Smooth muscle cell (in vitro differentiated cells): ENCODE data around the gene LARGE1. TPM values are rescaled to one million over a fixed set of nuclear protein-coding genes. Genes with fewer than 3 reads are reported as not detected.

Source experiments
- DNase-seq: peaks from one replicate; lab custom pipeline; 2025; ENCODE audit not compliant: unreplicated experiment; lab: John Stamatoyannopoulos, UW
- H2AFZ ChIP-seq: fragments of 200-600 bp; sonication (generic); 2 replicates; pipeline ENCODE4 v1.6.0; 2016; ENCODE audit warnings: antibody characterized with exemption, low read depth, mild to moderate bottlenecking
- H3F3A ChIP-seq: fragments of 200-600 bp; sonication (generic); 2 replicates; pipeline ENCODE4 v1.6.0; 2017; ENCODE audit warnings: antibody characterized with exemption, low read depth
- H3K27ac ChIP-seq: fragments of 200-600 bp; sonication (generic); 2 replicates; pipeline ENCODE4 v1.5.1; 2016; ENCODE audit warnings: low read depth, mild to moderate bottlenecking
- H3K27me3 ChIP-seq: fragments of 200-600 bp; sonication (generic); 2 replicates; pipeline ENCODE4 v1.6.1; 2016; ENCODE audit warnings: low read depth, mild to moderate bottlenecking
- H3K36me3 ChIP-seq: fragments of 200-600 bp; sonication (generic); 2 replicates; pipeline ENCODE4 v1.5.1; 2016; ENCODE audit warnings: low read depth
- H3K4me1 ChIP-seq: fragments of 200-600 bp; sonication (generic); 2 replicates; pipeline ENCODE4 v1.5.1; 2016; ENCODE audit warnings: low read depth
- H3K4me2 ChIP-seq: fragments of 200-600 bp; sonication (generic); 2 replicates; pipeline ENCODE4 v1.6.0; 2016; ENCODE audit warnings: mild to moderate bottlenecking
- H3K4me3 ChIP-seq: fragments of 200-600 bp; sonication (generic); 2 replicates; pipeline ENCODE4 v1.5.1; 2016; ENCODE audit warnings: mild to moderate bottlenecking
- H3K79me2 ChIP-seq: fragments of 200-600 bp; sonication (generic); 2 replicates; pipeline ENCODE4 v1.6.0; 2016; ENCODE audit warnings: low read depth, mild to moderate bottlenecking
- H3K9ac ChIP-seq: fragments of 200-600 bp; sonication (generic); 2 replicates; pipeline ENCODE4 v1.6.0; 2016; ENCODE audit warnings: low read depth
- H3K9me3 ChIP-seq: fragments of 200-600 bp; sonication (generic); replicated peaks from 2 replicates; pipeline ENCODE4 v1.5.1; 2016; ENCODE audit warnings: low read depth
- H4K20me1 ChIP-seq: fragments of 200-600 bp; sonication (generic); 2 replicates; pipeline ENCODE4 v1.6.0; 2016; ENCODE audit warnings: low read depth
- CTCF ChIP-seq: fragments of 200-600 bp; sonication (generic); IDR thresholded peaks from 2 replicates; pipeline ENCODE4 v1.5.1; 2017; ENCODE audit warnings: borderline replicate concordance, mild to moderate bottlenecking, antibody characterized with exemption; ENCODE audit not compliant: insufficient read depth, poor library complexity, severe bottlenecking
- WGBS: methylation state at CpG from one replicate; pipeline ENCODE4 v1.1.7; 2016; ENCODE audit warnings: low lambda C conversion rate; 5-methylcytosine and 5-hydroxymethylcytosine counted together
- polyA plus RNA-seq: library from polyadenylated mRNA; unstranded; fragments of >200 nt; fragmentation: Nextera tagmentation; extraction: Ambion mirVana; gene quantifications from 2 replicates; pipeline ENCODE4 v1.2.1, GENCODE V29; 2016
- total RNA-seq: library from RNA; depleted of rRNA; stranded (reverse); fragments of >200 nt; gene quantifications from 2 replicates; pipeline ENCODE4 v1.2.3, GENCODE V29; 2014

LARGE1 gene
- total and polyA plus RNA-seq, 2 experiments from 2014 or later: 11.9 to 18.0 TPM

GRCh38 chr22:33288078-33288477, 632.2 kb downstream of the LARGE1 start:
- Histone ChIP-seq H4K20me1 (no peaks in the 10 kb centered on the region), H2AFZ (no peak overlapping the region), H3K4me2 (no peak overlapping the region), H3K9me3 (no peaks in the 10 kb centered on the region), H3K9ac (no peak overlapping the region), H3F3A (no peaks in the 10 kb centered on the region), H3K27me3 (no peaks in the 10 kb centered on the region), H3K79me2 (no peaks in the 10 kb centered on the region), H3K4me1 (no peaks in the 10 kb centered on the region), H3K4me3 (no peak overlapping the region), H3K27ac (no peak overlapping the region), H3K36me3 (no peaks in the 10 kb centered on the region)
- 96% methylated on average over 3 of the region's 3 CpGs for WGBS
- TF ChIP-seq CTCF: no peak
- no peak for DNase-seq

- Histone ChIP-seq H3K9me3 (no peaks in the 10 kb centered on the region), H2AFZ (no peak overlapping the region), H3F3A (no peaks in the 10 kb centered on the region), H3K4me1 (peaks cover 8% of the 10 kb centered on the region), H3K9ac (no peak overlapping the region), H4K20me1 (no peaks in the 10 kb centered on the region), H3K79me2 (no peaks in the 10 kb centered on the region), H3K27me3 (no peaks in the 10 kb centered on the region), H3K4me2 (no peak overlapping the region), H3K36me3 (no peaks in the 10 kb centered on the region), H3K4me3 (no peak overlapping the region), H3K27ac (no peak overlapping the region)
- DNase-seq: no peak
- WGBS: 95% methylated on average over 2 of the region's 2 CpGs
- TF ChIP-seq CTCF: no peak
Observed at GRCh38 chr22:33275073-33275443, 645.2 kb downstream of the LARGE1 start.

GRCh38 chr22:33274214-33275072, 645.8 kb downstream of the LARGE1 start:
- TF ChIP-seq CTCF: peak; percentile 33
- no peak overlapping the region for H3K9ac ChIP-seq

GRCh38 chr22:33272871-33273270, 647.4 kb downstream of the LARGE1 start:
- Histone ChIP-seq H3F3A (no peaks in the 10 kb centered on the region), H3K27ac (no peak overlapping the region), H3K4me1 (peaks cover 8% of the 10 kb centered on the region), H3K27me3 (no peaks in the 10 kb centered on the region), H3K79me2 (no peaks in the 10 kb centered on the region), H3K36me3 (no peaks in the 10 kb centered on the region), H3K4me3 (no peak overlapping the region), H3K4me2 (no peak overlapping the region), H3K9me3 (no peaks in the 10 kb centered on the region), H3K9ac (no peak overlapping the region), H2AFZ (no peak overlapping the region), H4K20me1 (no peaks in the 10 kb centered on the region)
- 96% methylated on average over 2 of the region's 2 CpGs for WGBS
- TF ChIP-seq CTCF: no peak
- no peak for DNase-seq

More at GRCh38 chr22:33274214-33275072, 645.8 kb downstream of the LARGE1 start:
- 84% methylated on average over 20 of the region's 20 CpGs for WGBS
- DNase-seq: no peak
- H4K20me1 ChIP-seq: no peaks in the 10 kb centered on the region
- H3K9me3 ChIP-seq: no peaks in the 10 kb centered on the region
- no peak overlapping the region for H3K4me2 ChIP-seq
- no peaks in the 10 kb centered on the region for H3K79me2 ChIP-seq
- H3K36me3 ChIP-seq: no peaks in the 10 kb centered on the region
- H3K27ac ChIP-seq: no peak overlapping the region
- H3K4me3 ChIP-seq: no peak overlapping the region
- H3F3A ChIP-seq: no peaks in the 10 kb centered on the region
- H2AFZ ChIP-seq: no peak overlapping the region
- no peaks in the 10 kb centered on the region for H3K27me3 ChIP-seq
- peaks cover 8% of the 10 kb centered on the region for H3K4me1 ChIP-seq
